Measurements from ENCODE around the gene CREBRF. TPM values are rescaled to one million over a fixed set of nuclear protein-coding genes. Genes with fewer than 3 reads are reported as not detected.

The CREBRF gene
- polyA plus RNA-seq, 6 donors from 2014 or later: 60.6 to 97.0 (median 77.3) TPM

Other genes with a start within 250 kb of the CREBRF start
- 10 to 100 TPM; 53.2 to 86.1 (median 64.4) TPM for gene ERGIC1, start 222.1 kb upstream of the CREBRF start, polyA plus RNA-seq (ENCODE audit: low read depth in 6 of 6)
- 10 to 100 TPM; 20.0 to 40.2 (median 27.7) TPM for gene RPL26L1, start 96.9 kb upstream of the CREBRF start, polyA plus RNA-seq (ENCODE audit: low read depth in 6 of 6)
- 100 to 1,000 TPM; 386 to 553 (median 418) TPM for gene ATP6V0E1, start 72.6 kb upstream of the CREBRF start, polyA plus RNA-seq (ENCODE audit: low read depth in 6 of 6)
- 10 to 100 TPM in 5 of 6 donors, 1 to 10 TPM in 1; 7.2 to 25.3 (median 14.5) TPM for gene BNIP1, start 88.2 kb downstream of the CREBRF start, polyA plus RNA-seq (ENCODE audit: low read depth in 6 of 6)
- not detected for gene NKX2-5, start 178.9 kb downstream of the CREBRF start, polyA plus RNA-seq (ENCODE audit: low read depth in 6 of 6)